Spleen (tissue), 11 donors: ENCODE results near the gene MED25. TPM values are rescaled to one million over a fixed set of nuclear protein-coding genes. Genes with fewer than 3 reads are reported as not detected.

ENCODE experiments used
- DNase-seq: peaks from one replicate; pipeline ENCODE4 v3.0.0-alpha.2; 2020
- H3K27ac ChIP-seq, 8 donors: fragments of 200-600 bp; sonication (generic) in 7 of 8; 1 replicate in 4 of 8; 2 replicates in 4 of 8; pipeline versions ENCODE4 v1.5.0 to v1.8.0; 2016 to 2021; ENCODE audit warnings: inconsistent platforms in 4 of 8, mild to moderate bottlenecking in 4 of 8, moderate library complexity in 1 of 8
- H3K27me3 ChIP-seq, 7 donors: fragments of 200-600 bp; sonication (generic) in 6 of 7; replicated peaks in 1 of 7; 1 replicate in 4 of 7; 2 replicates in 3 of 7; pipeline versions ENCODE4 v1.5.0 to v1.8.0; 2016 to 2021; ENCODE audit warnings: inconsistent platforms in 3 of 7, mild to moderate bottlenecking in 1 of 7
- H3K36me3 ChIP-seq, 6 donors: fragments of 200-600 bp; sonication (generic) in 5 of 6; 1 replicate in 4 of 6; 2 replicates in 2 of 6; pipeline versions ENCODE4 v1.5.0 to v1.8.0; 2016 to 2021; ENCODE audit warnings: inconsistent platforms in 2 of 6
- H3K4me1 ChIP-seq, 6 donors: fragments of 200-600 bp; sonication (generic) in 5 of 6; 1 replicate in 3 of 6; 2 replicates in 3 of 6; pipeline versions ENCODE4 v1.5.0 to v1.8.0; 2016 to 2021; ENCODE audit warnings: inconsistent platforms in 3 of 6
- H3K4me3 ChIP-seq, 8 donors: fragments of 200-600 bp; sonication (generic) in 7 of 8; 1 replicate in 4 of 8; 2 replicates in 4 of 8; pipeline versions ENCODE4 v1.5.0 to v1.8.0; 2016 to 2021; ENCODE audit warnings: inconsistent platforms in 4 of 8, mild to moderate bottlenecking in 4 of 8, moderate library complexity in 2 of 8
- H3K9me3 ChIP-seq, 8 donors: fragments of 200-600 bp; sonication (generic) in 7 of 8; 1 replicate in 4 of 8; 2 replicates in 4 of 8; pipeline versions ENCODE4 v1.5.0 to v1.8.0; 2016 to 2021; ENCODE audit warnings: inconsistent platforms in 4 of 8
- CTCF ChIP-seq, 11 experiments: fragments of 200-600 bp in 7 of 11; fragments of 450-650 bp in 4 of 11; sonication (generic) in 4 of 11; IDR thresholded peaks in 8 of 11; conservative IDR thresholded peaks in 3 of 11; 1 replicate in 7 of 11; 2 replicates in 4 of 11; pipeline versions ENCODE4 v1.4.0 to v1.8.0; 2016 to 2021; ENCODE audit warnings: antibody characterized with exemption in 11 of 11, inconsistent platforms in 4 of 11, mild to moderate bottlenecking in 1 of 11
- POLR2A ChIP-seq, 3 donors: fragments of 450-650 bp; IDR thresholded peaks; one replicate each; pipeline ENCODE4 v1.5.1; 2017; ENCODE audit warnings: antibody characterized with exemption in 3 of 3, mild to moderate bottlenecking in 1 of 3
- POLR2AphosphoS5 ChIP-seq, 3 donors: sonication (generic); formaldehyde crosslinking; IDR thresholded peaks; one replicate each; pipeline ENCODE4 v1.5.1; 2017; ENCODE audit warnings: antibody characterized with exemption in 3 of 3
- WGBS, 5 donors: extraction: QIAGEN DNeasy Blood & Tissue Kit in 3 of 5; methylation state at CpG; one replicate each; pipeline versions ENCODE4 v1.1.5 to v1.1.7; 2013 to 2018; 5-methylcytosine and 5-hydroxymethylcytosine counted together
- intact Hi-C: fragments of 100-400 bp; cut with DNase I; formaldehyde crosslinking; loops from one replicate; pipeline ENCODE4 v1.15.0; 2023; ENCODE audit warnings: low total_unique reads
- polyA plus RNA-seq, 3 donors: library from polyadenylated mRNA; stranded (reverse); fragments of 200-250 nt; gene quantifications; one replicate each; pipeline ENCODE4 v1.2.1, GENCODE V29; 2013
- total RNA-seq, 7 donors: library from RNA; depleted of rRNA in 3 of 7; stranded (reverse); fragments of >200 nt in 3 of 7; fragmentation: NEBNext Ultra II Directional in 4 of 7; extraction: Animal tissue kit (Norgen Biotek cat#: 25700) in 4 of 7; gene quantifications; one replicate each; pipeline versions ENCODE4 v1.1.0 to v1.2.1, GENCODE V29; 2016 to 2021
- donor health status: healthy with polysubstance abuse.
- donor health status: DM: no; HTN: no; CAD: no; lungs with moderate emphysema.
- donor health status: DM: no; HTN: no; CAD: no.
- donor health status: Bipolar disorder and iron deficiency.
- donor health status: healthy.
- donor health status: DM: no; HTN: no; CAD: no.
- donor health status: DM: yes; HTN: yes; CAD: no.

MED25 gene
- total and polyA plus RNA-seq, 10 donors: 26.6 to 61.0 (median 44.9) TPM

- TF ChIP-seq POLR2AphosphoS5 (IDR thresholded peaks at IDR 0.05) (peak in 2 of 3 donors; percentile 40 to 47), POLR2A (IDR thresholded peaks at IDR 0.05) (no peak), CTCF (IDR thresholded peaks at IDR 0.05 in 8 of 11, conservative IDR thresholded peaks at IDR 0.05 in 3 of 11) (peak in 1 of 11 experiments; percentile 22)
- no peaks in the 10 kb centered on the region for H3K9me3 ChIP-seq
- intact Hi-C loops: no loop called here
- H3K27ac ChIP-seq: peak overlapping the region; percentile 96 to 100 (median 99)
- H3K4me1 ChIP-seq: peaks cover 10 to 51% (median 28%) of the 10 kb centered on the region in 6 donors
- WGBS, 5 donors: 11 to 18% (median 12%) methylated on average over 25 to 41 of the region's 41 CpGs
- no peaks in the 10 kb centered on the region for H3K27me3 ChIP-seq
- peak; percentile 100 for DNase-seq
- peaks cover 9 to 61% (median 40%) of the 10 kb centered on the region in 6 donors for H3K36me3 ChIP-seq
- H3K4me3 ChIP-seq: peak overlapping the region; percentile 48 to 87 (median 76)
Measured at GRCh38 chr19:49877879-49878743, 60.0 kb downstream of the MED25 start.

GRCh38 chr19:49878744-49879070 is 60.6 kb downstream of the MED25 start:
- Histone ChIP-seq H3K36me3 (peaks cover 9 to 63% (median 46%) of the 10 kb centered on the region in 6 donors), H3K9me3 (no peaks in the 10 kb centered on the region), H3K4me1 (peaks cover 10 to 45% (median 26%) of the 10 kb centered on the region in 6 donors), H3K4me3 (peak overlapping the region in 6 of 8 donors; percentile 72 to 87 (median 82)), H3K27me3 (no peaks in the 10 kb centered on the region), H3K27ac (peak overlapping the region in 7 of 8 donors; percentile 96 to 100 (median 99))
- DNase-seq: peak; percentile 75
- intact Hi-C loops: no loop called here
- 86 to 92% (median 86%) methylated on average over 9 of the region's 9 CpGs for WGBS, 5 donors
- TF ChIP-seq POLR2A (IDR thresholded peaks at IDR 0.05) (no peak), POLR2AphosphoS5 (IDR thresholded peaks at IDR 0.05) (no peak), CTCF (IDR thresholded peaks at IDR 0.05 in 8 of 11, conservative IDR thresholded peaks at IDR 0.05 in 3 of 11) (no peak)

DNA sequence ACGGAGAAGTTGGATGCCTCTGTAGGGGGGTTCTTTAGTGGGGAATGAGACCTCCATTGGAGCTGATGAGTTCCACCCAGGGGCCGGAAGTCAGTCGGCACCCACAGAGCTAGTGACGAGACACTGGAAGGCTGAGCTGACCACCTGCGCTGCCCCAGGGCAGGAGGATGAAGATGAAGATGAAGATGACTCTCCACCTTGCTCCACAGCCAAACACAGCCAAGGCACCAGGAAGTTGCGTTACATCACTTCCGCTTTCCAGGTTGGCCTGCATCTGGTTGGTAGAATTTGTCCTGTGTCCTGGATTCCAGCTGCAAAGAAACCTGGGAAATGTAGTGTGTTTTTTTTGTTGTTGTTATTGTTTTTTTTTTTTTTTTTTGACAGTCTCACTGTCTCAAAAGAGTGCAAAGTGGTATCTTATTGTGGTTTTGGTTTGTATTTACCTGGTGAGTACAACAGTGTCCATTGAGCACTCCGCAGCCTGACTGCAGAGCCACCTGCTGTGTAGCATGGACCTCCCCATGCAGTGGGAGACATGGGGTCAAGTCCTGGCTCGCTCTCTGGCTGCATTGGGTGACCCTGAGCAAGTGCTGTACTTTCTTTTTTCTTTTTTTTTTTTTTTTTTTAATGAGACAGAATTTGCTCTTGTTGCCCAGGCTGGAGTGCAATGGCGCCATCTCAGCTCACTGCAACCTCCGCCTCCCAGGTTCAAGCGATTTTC is 61.3 kb downstream of the MED25 start:
- WGBS, 5 donors: 90 to 98% (median 92%) methylated on average over 12 of the region's 12 CpGs
- TF ChIP-seq CTCF (IDR thresholded peaks at IDR 0.05 in 8 of 11, conservative IDR thresholded peaks at IDR 0.05 in 3 of 11) (no peak), POLR2AphosphoS5 (IDR thresholded peaks at IDR 0.05) (no peak), POLR2A (IDR thresholded peaks at IDR 0.05) (no peak)
- Histone ChIP-seq H3K27me3 (no peaks in the 10 kb centered on the region), H3K36me3 (peaks cover 9 to 63% (median 52%) of the 10 kb centered on the region in 6 donors), H3K27ac (peak overlapping the region in 3 of 8 donors; percentile 2 to 100 (median 99)), H3K4me1 (peaks cover 10 to 43% (median 26%) of the 10 kb centered on the region in 6 donors), H3K9me3 (no peaks in the 10 kb centered on the region), H3K4me3 (no peak overlapping the region)
- DNase-seq: peak; percentile 80
- intact Hi-C loops: no loop called here
